H9 (cell line): ENCODE measurements around the gene CDCP2. TPM values are rescaled to one million over a fixed set of nuclear protein-coding genes. Genes with fewer than 3 reads are reported as not detected.

Experiments
- DNase-seq: peaks from one replicate; pipeline ENCODE4 v3.0.0-alpha.2; 2017
- H2AFZ ChIP-seq: one replicate; pipeline ENCODE4 v1.6.1; 2013; ENCODE audit warnings: mild to moderate bottlenecking, low read length, control low read depth, moderate library complexity
- H2AK5ac ChIP-seq: 2 replicates; pipeline ENCODE4 v1.6.1; 2013; ENCODE audit warnings: low read length, control low read depth, mixed read lengths; ENCODE audit not compliant: insufficient read length
- H2BK120ac ChIP-seq: one replicate; pipeline ENCODE4 v1.6.1; 2013; ENCODE audit warnings: low read depth, mild to moderate bottlenecking, low read length, control low read depth, inconsistent platforms; ENCODE audit not compliant: poor library complexity, severe bottlenecking
- H2BK12ac ChIP-seq: 2 replicates; pipeline ENCODE4 v1.6.1; 2013; ENCODE audit warnings: low read length, control low read depth, mixed read lengths, low read depth; ENCODE audit not compliant: insufficient read length
- H2BK15ac ChIP-seq: 2 replicates; pipeline ENCODE4 v1.6.1; 2013; ENCODE audit warnings: low read depth, low read length, control low read depth
- H2BK20ac ChIP-seq: one replicate; pipeline ENCODE4 v1.6.1; 2013; ENCODE audit warnings: low read depth, mild to moderate bottlenecking, low read length, control low read depth, inconsistent platforms; ENCODE audit not compliant: poor library complexity, severe bottlenecking
- H2BK5ac ChIP-seq: 2 replicates; pipeline ENCODE4 v1.6.1; 2013; ENCODE audit warnings: low read length, control low read depth, mixed read lengths; ENCODE audit not compliant: insufficient read length
- H3K14ac ChIP-seq: 2 replicates; pipeline ENCODE4 v1.6.1; 2013; ENCODE audit warnings: low read length, control low read depth; ENCODE audit not compliant: insufficient read depth
- H3K18ac ChIP-seq: 2 replicates; pipeline ENCODE4 v1.6.1; 2013; ENCODE audit warnings: low read depth, mild to moderate bottlenecking, mixed read lengths, low read length, control low read depth; ENCODE audit not compliant: insufficient read length
- H3K23ac ChIP-seq: 2 replicates; pipeline ENCODE4 v1.6.1; 2013; ENCODE audit warnings: low read length, control low read depth, mixed read lengths, low read depth; ENCODE audit not compliant: insufficient read length
- H3K23me2 ChIP-seq: 2 replicates; pipeline ENCODE4 v1.6.1; 2013; ENCODE audit warnings: low read depth, mild to moderate bottlenecking, mixed read lengths, low read length, control low read depth; ENCODE audit not compliant: insufficient read length, poor library complexity, severe bottlenecking
- H3K27ac ChIP-seq: 2 replicates; pipeline ENCODE4 v1.5.1; 2013; ENCODE audit warnings: low read length, control low read depth, mixed read lengths, low read depth; ENCODE audit not compliant: insufficient read length
- H3K27me3 ChIP-seq: 2 replicates; pipeline ENCODE4 v1.6.1; 2013; ENCODE audit warnings: low read length, control low read depth, inconsistent platforms; ENCODE audit not compliant: insufficient read depth
- H3K4ac ChIP-seq: 2 replicates; pipeline ENCODE4 v1.6.1; 2013; ENCODE audit warnings: low read depth, mild to moderate bottlenecking, control low read depth, inconsistent platforms, low read length, moderate library complexity
- H3K4me1 ChIP-seq: 2 replicates; pipeline ENCODE4 v1.6.1; 2013; ENCODE audit warnings: low read length, control low read depth, inconsistent platforms; ENCODE audit not compliant: insufficient read depth
- H3K4me2 ChIP-seq: 2 replicates; pipeline ENCODE4 v1.6.1; 2013; ENCODE audit warnings: low read length, control low read depth, mixed read lengths; ENCODE audit not compliant: insufficient read length, insufficient read depth
- H3K56ac ChIP-seq: 2 replicates; pipeline ENCODE4 v1.6.1; 2013; ENCODE audit warnings: low read depth, mild to moderate bottlenecking, mixed read lengths, low read length, control low read depth; ENCODE audit not compliant: insufficient read length
- H3K79me1 ChIP-seq: 2 replicates; pipeline ENCODE4 v1.6.1; 2013; ENCODE audit warnings: low read depth, mild to moderate bottlenecking, moderate library complexity, low read length, control low read depth, inconsistent platforms; ENCODE audit not compliant: insufficient read depth, poor library complexity, severe bottlenecking
- H3K79me2 ChIP-seq: 2 replicates; pipeline ENCODE4 v1.6.1; 2013; ENCODE audit warnings: low read length, control low read depth, inconsistent platforms; ENCODE audit not compliant: insufficient read depth
- H3K9ac ChIP-seq: 2 replicates; pipeline ENCODE4 v1.6.1; 2013; ENCODE audit warnings: low read length, control low read depth, mixed read lengths; ENCODE audit not compliant: insufficient read length; ENCODE audit errors: extremely low read depth
- H3K9me3 ChIP-seq: one replicate; pipeline ENCODE4 v1.6.1; 2013; ENCODE audit warnings: low read depth, low read length, inconsistent platforms; ENCODE audit not compliant: control insufficient read depth
- H3T11ph ChIP-seq: one replicate; pipeline ENCODE4 v1.6.1; 2013; ENCODE audit warnings: mild to moderate bottlenecking, low read length, control low read depth, inconsistent platforms
- H4K20me1 ChIP-seq: one replicate; pipeline ENCODE4 v1.6.1; 2013; ENCODE audit not compliant: control insufficient read depth, insufficient read length, insufficient read depth
- H4K5ac ChIP-seq: 2 replicates; pipeline ENCODE4 v1.6.1; 2013; ENCODE audit warnings: low read depth, mild to moderate bottlenecking, mixed read lengths, low read length, control low read depth; ENCODE audit not compliant: insufficient read length
- H4K8ac ChIP-seq: replicated peaks from 2 replicates; pipeline ENCODE4 v1.6.1; 2013; ENCODE audit warnings: low read length, control low read depth, mixed read lengths, low read depth; ENCODE audit not compliant: insufficient read length
- H4K91ac ChIP-seq: 2 replicates; pipeline ENCODE4 v1.6.1; 2013; ENCODE audit warnings: low read depth, mild to moderate bottlenecking, moderate library complexity, mixed read lengths, low read length, control low read depth; ENCODE audit not compliant: insufficient read length
- H3K27ac Mint-ChIP-seq, 3 experiments: 2 replicates in 2 of 3; 3 replicates in 1 of 3; pipeline ENCODE4 v1.8.0; 2020 to 2021; ENCODE audit warnings: mixed read lengths in 3 of 3, mild to moderate bottlenecking in 1 of 3, moderate library complexity in 1 of 3
- H3K27me3 Mint-ChIP-seq: 2 replicates; pipeline ENCODE4 v1.8.0; 2021; ENCODE audit warnings: low read depth, mild to moderate bottlenecking, moderate library complexity, mixed read lengths
- H3K36me3 Mint-ChIP-seq, 3 experiments: 2 replicates in 2 of 3; 3 replicates in 1 of 3; pipeline ENCODE4 v1.8.0; 2020 to 2021; ENCODE audit warnings: low read depth in 3 of 3, mixed read lengths in 3 of 3; ENCODE audit not compliant: insufficient read depth in 1 of 3
- H3K4me1 Mint-ChIP-seq, 2 experiments: 2 replicates each; pipeline ENCODE4 v1.8.0; 2020; ENCODE audit warnings: mixed read lengths in 2 of 2
- H3K4me3 Mint-ChIP-seq, 2 experiments: 2 replicates in 1 of 2; 3 replicates in 1 of 2; pipeline ENCODE4 v1.8.0; 2020 to 2021; ENCODE audit warnings: mild to moderate bottlenecking in 2 of 2, mixed read lengths in 2 of 2, moderate library complexity in 1 of 2
- H3K9me3 Mint-ChIP-seq, 2 experiments: 2 replicates in 1 of 2; 3 replicates in 1 of 2; pipeline ENCODE4 v1.8.0; 2020; ENCODE audit warnings: mild to moderate bottlenecking in 2 of 2, mixed read lengths in 2 of 2, moderate library complexity in 1 of 2
- WGBS: extraction: QIAGEN DNeasy Blood & Tissue Kit; methylation state at CpG from one replicate; pipeline ENCODE4 v1.1.7; 2013; ENCODE audit warnings: missing lambda C conversion rate, low lambda C conversion rate, mixed read lengths; ENCODE audit not compliant: insufficient read length; ENCODE audit errors: extremely low coverage; 5-methylcytosine and 5-hydroxymethylcytosine counted together
- total RNA-seq: library from RNA; stranded (reverse); gene quantifications from 2 replicates; pipeline ENCODE4 v1.2.1, GENCODE V29; 2021
- TF ChIP-seq, protein P1 (sequence below): fragments of 200-600 bp; sonication (generic); conservative IDR thresholded peaks from 3 replicates; pipeline ENCODE4 v1.8.0; 2021; ENCODE audit warnings: antibody characterized with exemption, mild to moderate bottlenecking

Gene CDCP2
- total RNA-seq, 1 experiment from 2014 or later, result not detected

DNA sequence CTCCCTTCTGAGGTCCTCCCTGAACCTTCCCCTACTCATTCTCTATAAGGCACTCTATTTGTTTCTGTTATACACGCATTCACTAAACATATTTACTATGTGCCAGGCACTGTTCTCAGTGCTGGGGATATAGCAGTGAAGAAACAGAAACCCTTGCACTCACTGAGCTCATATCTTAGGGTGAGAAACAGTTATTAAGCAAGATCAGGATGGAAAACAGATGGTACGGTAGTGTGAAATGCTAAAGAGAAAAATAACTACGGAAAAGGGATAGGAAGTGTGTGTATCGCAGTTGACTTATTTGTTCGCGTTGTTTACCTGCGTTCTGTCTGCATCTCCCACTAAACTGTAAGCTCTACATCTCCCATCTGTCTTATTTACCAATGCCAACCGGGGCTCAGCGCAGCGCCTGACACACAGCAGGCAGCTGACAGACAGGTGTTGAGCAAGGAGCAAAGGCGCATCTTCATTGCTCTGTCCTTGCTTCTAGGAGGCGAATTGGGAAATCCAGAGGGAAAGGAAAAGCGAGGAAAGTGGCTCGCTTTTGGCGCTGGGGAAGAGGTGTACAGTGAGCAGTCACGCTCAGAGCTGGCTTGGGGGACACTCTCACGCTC, 46.5 kb upstream of the CDCP2 start:
- Histone ChIP-seq H4K91ac (no peak overlapping the region), H3K79me2 (peaks cover 13% of the 10 kb centered on the region; the same call in 1 of the 2 replicates), H2BK20ac (no peak overlapping the region), H2BK5ac (no peak overlapping the region), H3K79me1 (peaks cover 5% of the 10 kb centered on the region), H3T11ph (no peak overlapping the region), H3K23ac (no peak overlapping the region), H3K18ac (no peak overlapping the region), H3K27me3 (no peaks in the 10 kb centered on the region), H3K23me2 (peaks cover 12% of the 10 kb centered on the region), H3K4me2 (peak overlapping the region; percentile 92), H4K8ac (no peak overlapping the region), H2BK120ac (no peak overlapping the region), H3K9ac (peak overlapping the region; percentile 77), H2BK15ac (no peak overlapping the region), H2AFZ (no peak overlapping the region), H3K9me3 (no peaks in the 10 kb centered on the region), H3K4ac (no peak overlapping the region), H3K56ac (no peak overlapping the region), H3K27ac (no peak overlapping the region), H2BK12ac (no peak overlapping the region), H3K4me1 (peaks cover 3% of the 10 kb centered on the region; the same call in 1 of the 2 replicates), H4K20me1 (no peaks in the 10 kb centered on the region), H2AK5ac (no peak overlapping the region), H4K5ac (no peak overlapping the region), H3K14ac (no peak overlapping the region)
- no CpG with 5 or more reads among the region's 17 CpGs for WGBS
- Mint-ChIP-seq H3K4me1 (peaks cover 15 to 20% of the 10 kb centered on the region in 2 experiments), H3K27ac (peak overlapping the region in 1 of 3 experiments; percentile 69; a peak in 2 of 7 replicates), H3K9me3 (no peaks in the 10 kb centered on the region; a peak in 1 of 5 replicates), H3K36me3 (peaks cover 7 to 29% (median 17%) of the 10 kb centered on the region in 3 experiments; a peak in 6 of 7 replicates), H3K27me3 (peaks cover 3% of the 10 kb centered on the region; the same call in 1 of the 2 replicates), H3K4me3 (peak overlapping the region; percentile 97 to 98)
- TF ChIP-seq, protein P1, sequence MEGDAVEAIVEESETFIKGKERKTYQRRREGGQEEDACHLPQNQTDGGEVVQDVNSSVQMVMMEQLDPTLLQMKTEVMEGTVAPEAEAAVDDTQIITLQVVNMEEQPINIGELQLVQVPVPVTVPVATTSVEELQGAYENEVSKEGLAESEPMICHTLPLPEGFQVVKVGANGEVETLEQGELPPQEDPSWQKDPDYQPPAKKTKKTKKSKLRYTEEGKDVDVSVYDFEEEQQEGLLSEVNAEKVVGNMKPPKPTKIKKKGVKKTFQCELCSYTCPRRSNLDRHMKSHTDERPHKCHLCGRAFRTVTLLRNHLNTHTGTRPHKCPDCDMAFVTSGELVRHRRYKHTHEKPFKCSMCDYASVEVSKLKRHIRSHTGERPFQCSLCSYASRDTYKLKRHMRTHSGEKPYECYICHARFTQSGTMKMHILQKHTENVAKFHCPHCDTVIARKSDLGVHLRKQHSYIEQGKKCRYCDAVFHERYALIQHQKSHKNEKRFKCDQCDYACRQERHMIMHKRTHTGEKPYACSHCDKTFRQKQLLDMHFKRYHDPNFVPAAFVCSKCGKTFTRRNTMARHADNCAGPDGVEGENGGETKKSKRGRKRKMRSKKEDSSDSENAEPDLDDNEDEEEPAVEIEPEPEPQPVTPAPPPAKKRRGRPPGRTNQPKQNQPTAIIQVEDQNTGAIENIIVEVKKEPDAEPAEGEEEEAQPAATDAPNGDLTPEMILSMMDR, result no peak
- no peak for DNase-seq
